Measurements from ENCODE around the gene APBB1. TPM values are rescaled to one million over a fixed set of nuclear protein-coding genes. Genes with fewer than 3 reads are reported as not detected.

APBB1 gene
- total RNA-seq, 1 donor from 2014 or later, result 90.0 TPM

DNA sequence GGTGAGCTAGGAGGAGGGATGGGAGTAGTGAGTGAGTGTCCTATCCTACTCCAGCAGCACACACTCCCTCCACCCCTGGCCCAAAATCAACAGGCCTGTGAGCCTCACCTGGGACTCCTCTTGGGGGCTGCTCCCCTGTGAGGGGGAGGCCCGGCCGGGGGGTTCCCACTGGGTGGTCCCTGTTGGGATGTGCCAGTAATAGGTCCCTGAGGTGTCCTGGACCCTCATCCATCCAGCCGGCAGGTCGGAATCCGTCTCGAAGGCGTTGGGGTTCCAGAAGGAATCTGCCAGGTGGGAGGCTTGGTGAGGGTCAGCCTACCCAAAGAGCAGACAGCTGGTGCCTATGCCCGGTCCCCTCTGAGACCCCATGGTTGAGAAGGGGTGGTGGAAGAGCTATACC lies 15.4 kb downstream of the APBB1 start:
- Mint-ChIP-seq H3K27ac (ENCODE audit: unreplicated experiment) (no peak overlapping the region), H3K27me3 (ENCODE audit: low read depth) (no peaks in the 10 kb centered on the region), H3K4me1 (peaks cover 21% of the 10 kb centered on the region), H3K9me3 (no peaks in the 10 kb centered on the region), H3K4me3 (no peak overlapping the region), H3K36me3 (ENCODE audit: low read depth) (peaks cover 13% of the 10 kb centered on the region)
- no peak for DNase-seq (ENCODE audit: low read depth, low spot score)
- TF ChIP-seq, protein P1, sequence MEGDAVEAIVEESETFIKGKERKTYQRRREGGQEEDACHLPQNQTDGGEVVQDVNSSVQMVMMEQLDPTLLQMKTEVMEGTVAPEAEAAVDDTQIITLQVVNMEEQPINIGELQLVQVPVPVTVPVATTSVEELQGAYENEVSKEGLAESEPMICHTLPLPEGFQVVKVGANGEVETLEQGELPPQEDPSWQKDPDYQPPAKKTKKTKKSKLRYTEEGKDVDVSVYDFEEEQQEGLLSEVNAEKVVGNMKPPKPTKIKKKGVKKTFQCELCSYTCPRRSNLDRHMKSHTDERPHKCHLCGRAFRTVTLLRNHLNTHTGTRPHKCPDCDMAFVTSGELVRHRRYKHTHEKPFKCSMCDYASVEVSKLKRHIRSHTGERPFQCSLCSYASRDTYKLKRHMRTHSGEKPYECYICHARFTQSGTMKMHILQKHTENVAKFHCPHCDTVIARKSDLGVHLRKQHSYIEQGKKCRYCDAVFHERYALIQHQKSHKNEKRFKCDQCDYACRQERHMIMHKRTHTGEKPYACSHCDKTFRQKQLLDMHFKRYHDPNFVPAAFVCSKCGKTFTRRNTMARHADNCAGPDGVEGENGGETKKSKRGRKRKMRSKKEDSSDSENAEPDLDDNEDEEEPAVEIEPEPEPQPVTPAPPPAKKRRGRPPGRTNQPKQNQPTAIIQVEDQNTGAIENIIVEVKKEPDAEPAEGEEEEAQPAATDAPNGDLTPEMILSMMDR (conservative IDR thresholded peaks at IDR 0.05), result no peak

- TF ChIP-seq, protein P1 (conservative IDR thresholded peaks at IDR 0.05), result no peak
- no peak overlapping the region for H3K4me3 Mint-ChIP-seq
- no peak overlapping the region for H3K27ac Mint-ChIP-seq (ENCODE audit: unreplicated experiment)
Observed at GRCh38 chr11:6402561-6402981, 16.3 kb downstream of the APBB1 start.

GRCh38 chr11:6402061-6402470 lies 16.8 kb downstream of the APBB1 start:
- no peak for DNase-seq (ENCODE audit: low read depth, low spot score)
- Mint-ChIP-seq H3K4me1 (peaks cover 25% of the 10 kb centered on the region), H3K27ac (ENCODE audit: unreplicated experiment) (no peak overlapping the region), H3K4me3 (no peak overlapping the region), H3K9me3 (no peaks in the 10 kb centered on the region), H3K36me3 (ENCODE audit: low read depth) (peaks cover 9% of the 10 kb centered on the region), H3K27me3 (ENCODE audit: low read depth) (no peaks in the 10 kb centered on the region)
- TF ChIP-seq, protein P1 (conservative IDR thresholded peaks at IDR 0.05), result no peak

More at GRCh38 chr11:6402561-6402981, 16.3 kb downstream of the APBB1 start:
- peaks cover 9% of the 10 kb centered on the region for H3K36me3 Mint-ChIP-seq (ENCODE audit: low read depth)
- H3K27me3 Mint-ChIP-seq (ENCODE audit: low read depth), result no peaks in the 10 kb centered on the region
- H3K4me1 Mint-ChIP-seq, result peaks cover 29% of the 10 kb centered on the region
- DNase-seq (ENCODE audit: low read depth, low spot score), result no peak
- H3K9me3 Mint-ChIP-seq, result no peaks in the 10 kb centered on the region

GRCh38 chr11:6401464-6401863 lies 17.4 kb downstream of the APBB1 start:
- no peak for DNase-seq (ENCODE audit: low read depth, low spot score)
- Mint-ChIP-seq H3K4me1 (peaks cover 19% of the 10 kb centered on the region), H3K4me3 (no peak overlapping the region), H3K36me3 (ENCODE audit: low read depth) (peaks cover 9% of the 10 kb centered on the region), H3K27ac (ENCODE audit: unreplicated experiment) (no peak overlapping the region), H3K9me3 (no peaks in the 10 kb centered on the region), H3K27me3 (ENCODE audit: low read depth) (no peaks in the 10 kb centered on the region)
- TF ChIP-seq, protein P1 (conservative IDR thresholded peaks at IDR 0.05), result no peak

DNA sequence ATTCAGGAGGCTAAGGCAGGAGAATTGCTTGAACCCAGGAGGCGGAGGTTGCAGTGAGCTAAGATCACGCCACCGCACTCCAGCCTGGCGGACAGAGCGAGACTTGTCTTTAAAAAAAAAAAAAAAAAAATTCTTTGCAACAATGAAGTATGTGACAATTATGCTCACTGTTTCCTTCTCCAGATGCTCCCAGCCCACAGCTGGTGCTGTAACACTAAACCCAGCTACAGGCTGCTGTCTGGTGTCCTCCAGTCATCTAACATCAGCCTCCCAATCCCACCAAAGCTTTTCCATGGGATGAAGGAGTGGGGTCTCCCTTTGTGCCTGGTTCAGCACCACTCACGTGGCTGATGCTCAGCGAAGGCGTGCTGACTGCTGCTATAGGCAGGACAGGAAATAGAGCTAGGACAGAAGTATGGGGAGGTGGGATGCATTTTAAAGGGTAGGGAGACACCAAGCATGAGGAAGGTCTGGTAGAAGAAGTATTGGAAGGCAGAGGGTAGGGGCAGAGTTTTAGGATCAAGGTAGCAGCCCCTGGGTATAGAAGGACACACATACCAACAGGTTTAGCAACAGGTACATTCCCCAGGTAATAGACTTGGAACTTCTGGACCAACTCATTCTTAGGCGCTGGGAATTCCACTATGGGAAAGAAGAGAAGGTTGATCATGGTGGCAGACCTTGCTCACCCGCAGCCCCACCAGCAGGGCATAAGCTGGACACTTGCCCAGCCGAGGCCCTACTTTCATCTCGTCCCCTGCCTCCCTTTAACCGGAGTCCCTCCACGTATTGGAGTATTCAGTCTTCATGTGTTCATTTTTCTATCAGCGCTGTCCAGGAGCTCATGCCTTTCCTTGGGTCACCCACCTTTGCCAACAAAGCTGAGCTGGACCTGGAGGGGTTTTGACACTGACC lies 18.2 kb downstream of the APBB1 start:
- peaks cover 9% of the 10 kb centered on the region for H3K36me3 Mint-ChIP-seq (ENCODE audit: low read depth)
- H3K9me3 Mint-ChIP-seq, result no peaks in the 10 kb centered on the region
- no peak for DNase-seq (ENCODE audit: low read depth, low spot score)
- TF ChIP-seq, protein P1 (conservative IDR thresholded peaks at IDR 0.05), result no peak
- H3K27ac Mint-ChIP-seq (ENCODE audit: unreplicated experiment), result no peak overlapping the region
- no peak overlapping the region for H3K4me3 Mint-ChIP-seq
- no peaks in the 10 kb centered on the region for H3K27me3 Mint-ChIP-seq (ENCODE audit: low read depth)
- H3K4me1 Mint-ChIP-seq, result peaks cover 12% of the 10 kb centered on the region
